GM18519 (cell line): Measurements from ENCODE around the gene MPPED2.

ENCODE experiments used
- ATAC-seq: cut with Tn5 transposase; IDR thresholded peaks from one replicate; pipeline ENCODE4 v1.9.1; 2021; ENCODE audit warnings: mild to moderate bottlenecking, moderate library complexity; ENCODE audit not compliant: unreplicated experiment, low FRiP score

MPPED2 gene

GRCh38 chr11:30455025-30455424 lies 131.1 kb downstream of the MPPED2 start:
- no peak for ATAC-seq

GRCh38 chr11:30454541-30454940 lies 131.6 kb downstream of the MPPED2 start:
- no peak for ATAC-seq

- ATAC-seq: no peak
These were observed 132.0 kb downstream of the MPPED2 start for GRCh38 chr11:30454111-30454510.

- no peak for ATAC-seq
These were observed 132.4 kb downstream of the MPPED2 start for GRCh38 chr11:30453705-30454104.

- ATAC-seq: no peak
These were observed 133.3 kb downstream of the MPPED2 start for GRCh38 chr11:30452842-30453241.

- no peak for ATAC-seq
These were observed 134.0 kb downstream of the MPPED2 start for GRCh38 chr11:30452114-30452513.

GRCh38 chr11:30451626-30452025 lies 134.5 kb downstream of the MPPED2 start:
- ATAC-seq: no peak

- ATAC-seq: no peak
These were observed 135.0 kb downstream of the MPPED2 start for GRCh38 chr11:30451167-30451566.

GRCh38 chr11:30447058-30447640 lies 139.0 kb downstream of the MPPED2 start:
- no peak for ATAC-seq

GRCh38 chr11:30446520-30446919 lies 139.6 kb downstream of the MPPED2 start:
- ATAC-seq: no peak

- no peak for ATAC-seq
These were observed 141.1 kb downstream of the MPPED2 start for GRCh38 chr11:30445056-30445455.

GRCh38 chr11:30440510-30440909 lies 145.6 kb downstream of the MPPED2 start:
- ATAC-seq: no peak

GRCh38 chr11:30436801-30437200 lies 149.4 kb downstream of the MPPED2 start:
- ATAC-seq: no peak

- no peak for ATAC-seq
These were observed 150.7 kb downstream of the MPPED2 start for GRCh38 chr11:30435488-30435887.

- ATAC-seq: no peak
These were observed 151.3 kb downstream of the MPPED2 start for GRCh38 chr11:30434901-30435300.

GRCh38 chr11:30433831-30434230 lies 152.3 kb downstream of the MPPED2 start:
- ATAC-seq: no peak

GRCh38 chr11:30432716-30433115 lies 153.4 kb downstream of the MPPED2 start:
- ATAC-seq: no peak

GRCh38 chr11:30432178-30432577 lies 154.0 kb downstream of the MPPED2 start:
- no peak for ATAC-seq

GRCh38 chr11:30431127-30431814 lies 154.9 kb downstream of the MPPED2 start:
- ATAC-seq: peak; percentile 46

GRCh38 chr11:30429550-30429949 lies 156.6 kb downstream of the MPPED2 start:
- no peak for ATAC-seq

- no peak for ATAC-seq
These were observed 159.4 kb downstream of the MPPED2 start for GRCh38 chr11:30426781-30427180.

- no peak for ATAC-seq
These were observed 161.3 kb downstream of the MPPED2 start for GRCh38 chr11:30424844-30425243.
